Left hindlimb (tissue), 1 donor: ENCODE results near the gene GRAMD2B.
"Not testable (repeated sequence)": the region's sequence is repeated elsewhere in the genome, so short reads cannot be mapped to it uniquely, and the experiment has no call there.

Source experiments
- DNase-seq: peaks from one replicate; pipeline ENCODE4 v3.0.0-alpha.2; 2018

Gene GRAMD2B

GRCh38 chr5:126514558-126515141 lies 91.4 kb downstream of the GRAMD2B start:
- no peak for DNase-seq

- no peak for DNase-seq
These were observed 92.1 kb downstream of the GRAMD2B start for GRCh38 chr5:126515337-126515736.

GRCh38 chr5:126516133-126516532 lies 92.9 kb downstream of the GRAMD2B start:
- DNase-seq: no peak

GRCh38 chr5:126516852-126517251 lies 93.6 kb downstream of the GRAMD2B start:
- no peak for DNase-seq

GRCh38 chr5:126519223-126519622 lies 96.0 kb downstream of the GRAMD2B start:
- DNase-seq: not testable (repeated sequence)

GRCh38 chr5:126519637-126520592 lies 96.7 kb downstream of the GRAMD2B start:
- no peak for DNase-seq

GRCh38 chr5:126520593-126520953 lies 97.4 kb downstream of the GRAMD2B start:
- no peak for DNase-seq

- DNase-seq: no peak
These were observed 97.9 kb downstream of the GRAMD2B start for GRCh38 chr5:126521130-126521529.

GRCh38 chr5:126523818-126524510 lies 100.8 kb downstream of the GRAMD2B start:
- DNase-seq: no peak

GRCh38 chr5:126525630-126526245 lies 102.5 kb downstream of the GRAMD2B start:
- no peak for DNase-seq

- no peak for DNase-seq
These were observed 103.3 kb downstream of the GRAMD2B start for GRCh38 chr5:126526493-126526892.

- no peak for DNase-seq
These were observed 103.9 kb downstream of the GRAMD2B start for GRCh38 chr5:126527158-126527557.

GRCh38 chr5:126527892-126528291 lies 104.7 kb downstream of the GRAMD2B start:
- no peak for DNase-seq

GRCh38 chr5:126531543-126532120 lies 108.4 kb downstream of the GRAMD2B start:
- DNase-seq: no peak

GRCh38 chr5:126534553-126534952 lies 111.3 kb downstream of the GRAMD2B start:
- no peak for DNase-seq

- DNase-seq: no peak
These were observed 112.8 kb downstream of the GRAMD2B start for GRCh38 chr5:126535856-126536545.

GRCh38 chr5:126536874-126537273 lies 113.7 kb downstream of the GRAMD2B start:
- no peak for DNase-seq

GRCh38 chr5:126538579-126538978 lies 115.4 kb downstream of the GRAMD2B start:
- DNase-seq: no peak

- no peak for DNase-seq
These were observed 117.4 kb downstream of the GRAMD2B start for GRCh38 chr5:126540631-126541030.

GRCh38 chr5:126542441-126542840 lies 119.2 kb downstream of the GRAMD2B start:
- DNase-seq: no peak

GRCh38 chr5:126543009-126543408 lies 119.8 kb downstream of the GRAMD2B start:
- no peak for DNase-seq

GRCh38 chr5:126543660-126544059 lies 120.5 kb downstream of the GRAMD2B start:
- DNase-seq: no peak
